ENCODE data around the gene ADGRG6. TPM values are rescaled to one million over a fixed set of nuclear protein-coding genes. Genes with fewer than 3 reads are reported as not detected.

The ADGRG6 gene
- total and polyA plus RNA-seq, 2 of the 8 experiments (the other 6 are each of a cell fraction or from before 2014, with no cell fraction given) = 1.1 to 6.2 TPM

GRCh38 chr6:142387997-142388815, 86.4 kb downstream of the ADGRG6 start:
- no peak overlapping the region for H3K4me2 ChIP-seq (ENCODE audit: insufficient read depth in 1 of 2, low read depth in 2 of 2, low read length in 2 of 2)
- no peaks in the 10 kb centered on the region for H3K36me3 ChIP-seq (ENCODE audit: control insufficient read depth in 2 of 4, insufficient read depth in 4 of 4, low read length in 3 of 4)
- no peak for FAIRE-seq
- CTCF ChIA-PET (ENCODE audit: partially characterized antibody) = interaction anchor here (0.7 to 3.1 kb wide), 22 partner anchors 8 to 306 kb away, joined by 3 to 20 read pairs (median 4); partner anchors contain the start of gene ADGRG6
- no peak overlapping the region for H3K4ac ChIP-seq (replicated peaks; ENCODE audit: insufficient read length, low read depth, low read length)
- no peak overlapping the region for H4K5ac ChIP-seq (ENCODE audit: insufficient read length, low read depth, low read length)
- no peaks in the 10 kb centered on the region for H3K79me2 ChIP-seq (ENCODE audit: control insufficient read depth in 1 of 2, insufficient read depth in 2 of 2, low read length in 2 of 2)
- H3K79me1 ChIP-seq (ENCODE audit: low read depth, low read length) = no peaks in the 10 kb centered on the region
- H2BK15ac ChIP-seq (ENCODE audit: low read length) = no peak overlapping the region
- H3K9me3 ChIP-seq (ENCODE audit: insufficient read depth in 2 of 2, low read depth in 1 of 2, low read length in 1 of 2) = no peaks in the 10 kb centered on the region
- H3K23ac ChIP-seq (ENCODE audit: insufficient read length) = no peak overlapping the region
- no peak for TF ChIP-seq KDM1A (IDR thresholded peaks at IDR 0.05; ENCODE audit: borderline replicate concordance, low read length)
- TF ChIP-seq RAD21 (IDR thresholded peaks at IDR 0.05 in 1 of 2, conservative IDR thresholded peaks at IDR 0.05 in 1 of 2; ENCODE audit: low read depth in 2 of 2, low read length in 2 of 2) = peak; percentile 62 to 66
- no peak for TF ChIP-seq POLR2A (IDR thresholded peaks at IDR 0.05; ENCODE audit: control extremely low read depth in 1 of 2, low read depth in 2 of 2, low read length in 2 of 2)
- no peak for TF ChIP-seq BRCA1 (IDR thresholded peaks at IDR 0.05; ENCODE audit: low read depth, low read length)
- no peak for TF ChIP-seq SRF (IDR thresholded peaks at IDR 0.05; ENCODE audit: low read depth, low read length)
- no peak for TF ChIP-seq YY1 (IDR thresholded peaks at IDR 0.05; ENCODE audit: low read depth, low read length)
- TF ChIP-seq CEBPB (IDR thresholded peaks at IDR 0.05; ENCODE audit: low read depth, low read length) = no peak
- peak in 2 of 3 experiments; percentile 32 to 59; a peak in 2 of 4 replicates for TF ChIP-seq CTCF (IDR thresholded peaks at IDR 0.05; ENCODE audit: control extremely low read depth in 1 of 3, insufficient read depth in 1 of 3, low read depth in 1 of 3, low read length in 3 of 3)
- TF ChIP-seq KDM5A (IDR thresholded peaks at IDR 0.05; ENCODE audit: low read length) = no peak
- no peak for TF ChIP-seq SP4 (IDR thresholded peaks at IDR 0.05; ENCODE audit: low read length)
- no peak overlapping the region for H2BK120ac ChIP-seq (replicated peaks; ENCODE audit: low read depth, low read length)
- no peak overlapping the region for H3K14ac ChIP-seq (ENCODE audit: insufficient read length)
- no peaks in the 10 kb centered on the region for H3K27me3 ChIP-seq (replicated peaks in 1 of 4; ENCODE audit: control insufficient read depth in 3 of 4, extremely low read depth in 1 of 4, insufficient read depth in 3 of 4, low read length in 3 of 4)
- no peak overlapping the region for H3K18ac ChIP-seq (ENCODE audit: extremely low read depth, low read length)
- no peak overlapping the region for H3K9ac ChIP-seq (replicated peaks in 1 of 4; ENCODE audit: extremely low read depth in 1 of 4, low read depth in 3 of 4, low read length in 3 of 4)
- H3K23me2 ChIP-seq (ENCODE audit: low read depth, low read length) = no peaks in the 10 kb centered on the region
- no peak for DNase-seq (ENCODE audit: low read depth in 1 of 2, low spot score in 2 of 2)
- H2BK5ac ChIP-seq (ENCODE audit: low read depth, low read length) = no peak overlapping the region
- H3K27ac ChIP-seq (ENCODE audit: low read depth, low read length) = no peak overlapping the region
- H3K4me1 ChIP-seq (replicated peaks in 1 of 4; ENCODE audit: control insufficient read depth in 3 of 4, insufficient read depth in 4 of 4, low read length in 3 of 4) = no peaks in the 10 kb centered on the region
- no peak overlapping the region for H3K4me3 ChIP-seq (ENCODE audit: extremely low read depth in 1 of 4, insufficient read depth in 2 of 4, low read depth in 3 of 4, low read length in 4 of 4)
- no peak overlapping the region for H2BK20ac ChIP-seq (ENCODE audit: low read length)
- H2AFZ ChIP-seq (ENCODE audit: low read length) = no peak overlapping the region
- no peak overlapping the region for H2BK12ac ChIP-seq (ENCODE audit: low read depth, low read length)
- no peak overlapping the region for H4K91ac ChIP-seq (replicated peaks; ENCODE audit: insufficient read length, low read length)
- no peak overlapping the region for H2AK5ac ChIP-seq (ENCODE audit: low read depth, low read length)
- H4K20me1 ChIP-seq (replicated peaks in 1 of 2; ENCODE audit: control insufficient read depth in 1 of 2, insufficient read depth in 2 of 2, low read length in 2 of 2) = no peaks in the 10 kb centered on the region
- WGBS, 2 experiments (ENCODE audit: extremely low coverage in 1 of 2, insufficient coverage in 1 of 2, insufficient read length in 1 of 2, insufficient replicate concordance in 2 of 2, low coverage in 1 of 2, low lambda C conversion rate in 2 of 2, missing lambda C conversion rate in 1 of 2) = 44% methylated on average over 4 of the region's 4 CpGs; no CpG with 5 or more reads in 1 of the 2 experiments
- no peak overlapping the region for H4K8ac ChIP-seq (ENCODE audit: extremely low read depth, insufficient read depth, low read length)
- H3K56ac ChIP-seq (replicated peaks; ENCODE audit: insufficient read length, low read depth, low read length) = no peak overlapping the region
- POLR2A ChIA-PET (ENCODE audit: partially characterized antibody) = interaction anchor here (0.6 kb wide), 1 partner anchor 86 kb away, joined by 4 read pairs; no protein-coding TSS in a partner anchor

Data from H1 (cell line).